PC-9 (cell line): ENCODE results near the gene CD74. TPM values are rescaled to one million over a fixed set of nuclear protein-coding genes. Genes with fewer than 3 reads are reported as not detected.

Source experiments
- BruUV-seq: library from RNA; stranded (reverse); fragments of 400-500 nt; replicated peaks from 2 replicates; lab custom pipeline; 2021; lab: Mats Ljungman, UMichigan
- CTCF ChIA-PET: fragments of 300-600 bp; sonication (Branson Sonifier 250); formaldehyde crosslinking; loops from one replicate; lab custom pipeline; 2022; ENCODE audit warnings: antibody characterized with exemption; lab: Charles Lee
- POLR2A ChIA-PET: fragments of 300-600 bp; sonication (Branson Sonifier 250); formaldehyde crosslinking; loops from one replicate; lab custom pipeline; 2022; ENCODE audit warnings: antibody characterized with exemption; ENCODE audit not compliant: unreplicated experiment; lab: Charles Lee
- DNase-seq, 2 experiments: peaks; one replicate each; pipeline versions ENCODE4 v3.0.0 to v3.0.0-alpha.2; 2015 to 2022; ENCODE audit warnings: mixed read lengths in 1 of 2
- H2AFZ ChIP-seq: fragments of 200-600 bp; sonication (generic); 2 replicates; pipeline ENCODE4 v1.8.1; 2017; ENCODE audit warnings: antibody characterized with exemption
- H3F3A ChIP-seq: fragments of 200-600 bp; sonication (generic); 2 replicates; pipeline ENCODE4 v1.8.1; 2017; ENCODE audit warnings: antibody characterized with exemption, mild to moderate bottlenecking, low read depth; ENCODE audit not compliant: insufficient read depth
- H3K27ac ChIP-seq: fragments of 200-600 bp; sonication (generic); 2 replicates; pipeline ENCODE4 v1.6.1; 2016; ENCODE audit warnings: mixed run types
- H3K27me3 ChIP-seq: fragments of 200-600 bp; sonication (generic); 2 replicates; pipeline ENCODE4 v1.6.1; 2016; ENCODE audit warnings: low read depth, mixed run types; ENCODE audit not compliant: insufficient read depth
- H3K36me3 ChIP-seq: fragments of 200-600 bp; sonication (generic); 2 replicates; pipeline ENCODE4 v1.6.1; 2016; ENCODE audit warnings: low read depth, mixed run types
- H3K4me1 ChIP-seq: fragments of 200-600 bp; sonication (generic); replicated peaks from 2 replicates; pipeline ENCODE4 v1.6.1; 2016; ENCODE audit warnings: mixed run types; ENCODE audit not compliant: insufficient read depth
- H3K4me2 ChIP-seq: fragments of 200-600 bp; sonication (generic); 2 replicates; pipeline ENCODE4 v1.6.1; 2017; ENCODE audit warnings: mixed run types
- H3K4me3 ChIP-seq: fragments of 200-600 bp; sonication (generic); 2 replicates; pipeline ENCODE4 v1.6.1; 2016; ENCODE audit warnings: mixed run types
- H3K79me2 ChIP-seq: fragments of 200-600 bp; sonication (generic); 2 replicates; pipeline ENCODE4 v1.6.1; 2017; ENCODE audit warnings: low read depth, mixed run types
- H3K9me2 ChIP-seq: fragments of 200-600 bp; sonication (generic); 2 replicates; pipeline ENCODE4 v1.8.1; 2017; ENCODE audit warnings: mild to moderate bottlenecking; ENCODE audit not compliant: insufficient read depth
- H3K9me3 ChIP-seq: fragments of 200-600 bp; sonication (generic); 2 replicates; pipeline ENCODE4 v1.8.1; 2016; ENCODE audit warnings: low read depth; ENCODE audit not compliant: insufficient read depth
- H4K20me1 ChIP-seq: fragments of 200-600 bp; sonication (generic); 2 replicates; pipeline ENCODE4 v1.8.1; 2017; ENCODE audit not compliant: insufficient read depth
- EZH2 ChIP-seq: fragments of 200-600 bp; sonication (generic); IDR thresholded peaks from 2 replicates; pipeline ENCODE4 v1.8.0; 2017; ENCODE audit warnings: antibody characterized with exemption, low read depth
- intact Hi-C: fragments of 100-400 bp; cut with micrococcal nuclease; formaldehyde crosslinking; loops from one replicate; pipeline ENCODE4 v1.10.0; 2022; ENCODE audit not compliant: unreplicated experiment
- total RNA-seq: library from RNA; stranded (reverse); gene quantifications from 2 replicates; pipeline ENCODE4 v1.2.3, GENCODE V29; 2021
- TF ChIP-seq, protein P1 (sequence below): fragments of 200-600 bp; sonication (generic); conservative IDR thresholded peaks from 2 replicates; pipeline ENCODE4 v1.6.1; 2017; ENCODE audit warnings: mixed run types, antibody characterized with exemption, mild to moderate bottlenecking, moderate library complexity

Gene CD74
- total RNA-seq, 1 experiment from 2014 or later: 52.0 TPM

- H3K4me3 ChIP-seq: no peak overlapping the region
- 0 out of 2 replicates have a peak, but pooled peaks cover 5% of the 10 kb centered on the region for H3F3A ChIP-seq
- no peak overlapping the region for H3K4me2 ChIP-seq
- H3K9me3 ChIP-seq: no peaks in the 10 kb centered on the region
- no peaks in the 10 kb centered on the region for H4K20me1 ChIP-seq
- H3K4me1 ChIP-seq: no peaks in the 10 kb centered on the region
- CTCF ChIA-PET: no interaction called here
- H3K27ac ChIP-seq: no peak overlapping the region
- H3K36me3 ChIP-seq: no peaks in the 10 kb centered on the region
- no TSS peak for BruUV-seq
- POLR2A ChIA-PET: no interaction called here
- DNase-seq: no peak
- H3K9me2 ChIP-seq: no peaks in the 10 kb centered on the region
- no peak overlapping the region for H2AFZ ChIP-seq
- intact Hi-C loops: no loop called here
- no peaks in the 10 kb centered on the region for H3K27me3 ChIP-seq
- no peak for TF ChIP-seq EZH2
- TF ChIP-seq, protein P1, sequence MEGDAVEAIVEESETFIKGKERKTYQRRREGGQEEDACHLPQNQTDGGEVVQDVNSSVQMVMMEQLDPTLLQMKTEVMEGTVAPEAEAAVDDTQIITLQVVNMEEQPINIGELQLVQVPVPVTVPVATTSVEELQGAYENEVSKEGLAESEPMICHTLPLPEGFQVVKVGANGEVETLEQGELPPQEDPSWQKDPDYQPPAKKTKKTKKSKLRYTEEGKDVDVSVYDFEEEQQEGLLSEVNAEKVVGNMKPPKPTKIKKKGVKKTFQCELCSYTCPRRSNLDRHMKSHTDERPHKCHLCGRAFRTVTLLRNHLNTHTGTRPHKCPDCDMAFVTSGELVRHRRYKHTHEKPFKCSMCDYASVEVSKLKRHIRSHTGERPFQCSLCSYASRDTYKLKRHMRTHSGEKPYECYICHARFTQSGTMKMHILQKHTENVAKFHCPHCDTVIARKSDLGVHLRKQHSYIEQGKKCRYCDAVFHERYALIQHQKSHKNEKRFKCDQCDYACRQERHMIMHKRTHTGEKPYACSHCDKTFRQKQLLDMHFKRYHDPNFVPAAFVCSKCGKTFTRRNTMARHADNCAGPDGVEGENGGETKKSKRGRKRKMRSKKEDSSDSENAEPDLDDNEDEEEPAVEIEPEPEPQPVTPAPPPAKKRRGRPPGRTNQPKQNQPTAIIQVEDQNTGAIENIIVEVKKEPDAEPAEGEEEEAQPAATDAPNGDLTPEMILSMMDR: no peak
- H3K79me2 ChIP-seq: no peaks in the 10 kb centered on the region
Measured at GRCh38 chr5:150404535-150404934, 8.2 kb downstream of the CD74 start.

DNA sequence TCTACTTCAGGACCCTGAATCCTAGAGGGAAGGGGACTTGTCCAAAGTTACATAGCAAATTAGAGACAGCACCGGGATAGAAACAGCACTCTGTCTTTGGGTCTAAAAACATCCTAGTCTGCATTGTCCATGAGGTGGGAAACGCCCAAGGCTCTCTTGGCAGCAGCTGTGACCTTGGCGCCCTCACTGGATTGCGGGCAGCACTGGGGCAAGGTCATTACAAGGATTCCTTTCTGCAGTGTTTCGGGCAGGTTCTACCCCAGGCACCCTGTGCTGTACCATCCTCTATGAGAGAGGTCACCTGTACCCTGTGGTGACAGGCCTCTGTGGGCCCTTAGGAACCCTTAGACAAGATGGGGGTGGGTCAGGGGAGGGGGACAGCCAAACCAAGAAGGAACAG is 8.6 kb downstream of the CD74 start:
- Histone ChIP-seq H3F3A (0 out of 2 replicates have a peak, but pooled peaks cover 5% of the 10 kb centered on the region), H3K27ac (no peak overlapping the region), H3K9me2 (no peaks in the 10 kb centered on the region), H3K4me2 (no peak overlapping the region), H3K36me3 (no peaks in the 10 kb centered on the region), H3K27me3 (no peaks in the 10 kb centered on the region), H2AFZ (no peak overlapping the region), H3K4me3 (no peak overlapping the region), H3K9me3 (no peaks in the 10 kb centered on the region), H3K79me2 (no peaks in the 10 kb centered on the region), H4K20me1 (no peaks in the 10 kb centered on the region), H3K4me1 (no peaks in the 10 kb centered on the region)
- TF ChIP-seq, protein P1: no peak
- no peak for TF ChIP-seq EZH2
- intact Hi-C loops: no loop called here
- BruUV-seq: no TSS peak
- ChIA-PET CTCF (no interaction called here), POLR2A (no interaction called here)
- no peak for DNase-seq

DNA sequence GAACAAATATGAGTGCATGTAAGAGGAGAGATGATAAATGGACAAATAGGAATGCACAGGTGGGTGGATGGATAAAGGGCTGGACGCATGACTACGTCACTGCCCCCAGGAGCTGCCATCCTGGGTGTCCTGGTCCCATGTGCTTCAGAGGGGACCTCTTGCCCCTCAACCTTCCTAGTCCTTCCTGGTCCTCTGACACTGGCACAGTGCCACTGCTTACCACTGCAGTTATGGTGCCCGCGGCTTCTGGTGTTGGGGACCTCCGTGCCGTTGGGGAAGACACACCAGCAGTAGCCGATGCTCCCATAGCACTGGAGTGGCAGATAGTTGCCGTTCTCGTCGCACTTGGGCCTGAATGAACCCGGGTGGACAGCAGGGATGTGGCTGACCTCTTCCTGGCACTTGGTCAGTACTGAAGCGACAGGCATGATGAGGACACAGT is 9.8 kb downstream of the CD74 start:
- Histone ChIP-seq H3K36me3 (no peaks in the 10 kb centered on the region), H3K9me2 (no peaks in the 10 kb centered on the region), H3K79me2 (no peaks in the 10 kb centered on the region), H3K27ac (no peak overlapping the region), H3K4me1 (no peaks in the 10 kb centered on the region), H2AFZ (no peak overlapping the region), H3K4me3 (no peak overlapping the region), H3K9me3 (no peaks in the 10 kb centered on the region), H3K27me3 (no peaks in the 10 kb centered on the region), H3F3A (0 out of 2 replicates have a peak, but pooled peaks cover 5% of the 10 kb centered on the region), H4K20me1 (no peaks in the 10 kb centered on the region), H3K4me2 (no peak overlapping the region)
- POLR2A ChIA-PET: interaction anchor here (0.6 kb wide), 1 partner anchor 18 kb away, joined by 3 read pairs; no protein-coding TSS in a partner anchor
- no peak for TF ChIP-seq EZH2
- TF ChIP-seq, protein P1: no peak
- intact Hi-C loops: no loop called here
- no TSS peak for BruUV-seq
- CTCF ChIA-PET: no interaction called here
- DNase-seq: no peak
